Lung (tissue), 12 donors: ENCODE data around the gene PANX1. TPM values are rescaled to one million over a fixed set of nuclear protein-coding genes. Genes with fewer than 3 reads are reported as not detected.

ENCODE experiments used
- ATAC-seq: fragments of 200-7000 bp; cut with Tn5 transposase; one replicate; pipeline ENCODE4 v1.9.1; 2020; ENCODE audit warnings: moderate number of reproducible peaks; ENCODE audit not compliant: insufficient read depth, low FRiP score
- DNase-seq, 3 donors: peaks; one replicate each; pipeline ENCODE4 v3.0.0-alpha.2; 2013 to 2017
- H3K27ac ChIP-seq, 2 donors: one replicate each; pipeline ENCODE4 v1.5.1; 2013; ENCODE audit warnings: mild to moderate bottlenecking in 2 of 2, moderate library complexity in 2 of 2, control low read depth in 1 of 2, inconsistent platforms in 1 of 2, low read depth in 1 of 2, low read length in 1 of 2
- H3K27me3 ChIP-seq, 3 donors: one replicate each; pipeline ENCODE4 v1.5.1; 2013; ENCODE audit warnings: low read length in 2 of 3; ENCODE audit not compliant: control insufficient read depth in 3 of 3, insufficient read depth in 3 of 3
- H3K36me3 ChIP-seq, 4 donors: one replicate each; pipeline ENCODE4 v1.5.1; 2013; ENCODE audit warnings: low read length in 4 of 4, mild to moderate bottlenecking in 1 of 4, moderate library complexity in 1 of 4; ENCODE audit not compliant: control insufficient read depth in 4 of 4, insufficient read depth in 4 of 4
- H3K4me1 ChIP-seq, 5 donors: one replicate each; pipeline ENCODE4 v1.5.1; 2013; ENCODE audit warnings: low read length in 5 of 5, mild to moderate bottlenecking in 2 of 5, moderate library complexity in 1 of 5; ENCODE audit not compliant: control insufficient read depth in 5 of 5, insufficient read depth in 5 of 5
- H3K4me3 ChIP-seq: one replicate; pipeline ENCODE4 v1.5.1; 2013; ENCODE audit warnings: mild to moderate bottlenecking, control low read depth, moderate library complexity
- H3K9ac ChIP-seq, 2 donors: one replicate each; pipeline ENCODE4 v1.5.1; 2013; ENCODE audit warnings: low read length in 2 of 2, control low read depth in 1 of 2; ENCODE audit not compliant: insufficient read depth in 1 of 2
- H3K9me3 ChIP-seq, 4 donors: one replicate each; pipeline ENCODE4 v1.5.1; 2013; ENCODE audit warnings: low read length in 3 of 4, mild to moderate bottlenecking in 1 of 4, moderate library complexity in 1 of 4; ENCODE audit not compliant: control insufficient read depth in 4 of 4, insufficient read depth in 3 of 4
- CTCF ChIP-seq: IDR thresholded peaks from 2 replicates; pipeline ENCODE4 v1.5.1; 2012; ENCODE audit warnings: mild to moderate bottlenecking; ENCODE audit errors: control extremely low read depth, extremely low read depth
- WGBS, 2 donors: extraction: QIAGEN DNeasy Blood & Tissue Kit; methylation state at CpG; one replicate each; pipeline ENCODE4 v1.1.7; 2013; 5-methylcytosine and 5-hydroxymethylcytosine counted together
- polyA plus RNA-seq, 2 donors: library from polyadenylated mRNA; stranded (reverse); fragments of 200-250 nt; gene quantifications; one replicate each; pipeline ENCODE4 v1.2.1, GENCODE V29; 2013
- total RNA-seq, 2 donors: library from RNA; depleted of rRNA in 1 of 2; stranded (reverse); fragments of >200 nt in 1 of 2; gene quantifications; one replicate each; pipeline ENCODE4 v1.2.1, GENCODE V29; 2014 to 2021
- donor health status: control.
- donor health status: control.
- donor health status: Bipolar disorder and iron deficiency.
- donor health status: healthy.
- donor health status: DM: yes; HTN: yes; CAD: no.

Gene PANX1
- total and polyA plus RNA-seq, 4 donors, result 5.9 to 25.7 (median 19.0) TPM

DNA sequence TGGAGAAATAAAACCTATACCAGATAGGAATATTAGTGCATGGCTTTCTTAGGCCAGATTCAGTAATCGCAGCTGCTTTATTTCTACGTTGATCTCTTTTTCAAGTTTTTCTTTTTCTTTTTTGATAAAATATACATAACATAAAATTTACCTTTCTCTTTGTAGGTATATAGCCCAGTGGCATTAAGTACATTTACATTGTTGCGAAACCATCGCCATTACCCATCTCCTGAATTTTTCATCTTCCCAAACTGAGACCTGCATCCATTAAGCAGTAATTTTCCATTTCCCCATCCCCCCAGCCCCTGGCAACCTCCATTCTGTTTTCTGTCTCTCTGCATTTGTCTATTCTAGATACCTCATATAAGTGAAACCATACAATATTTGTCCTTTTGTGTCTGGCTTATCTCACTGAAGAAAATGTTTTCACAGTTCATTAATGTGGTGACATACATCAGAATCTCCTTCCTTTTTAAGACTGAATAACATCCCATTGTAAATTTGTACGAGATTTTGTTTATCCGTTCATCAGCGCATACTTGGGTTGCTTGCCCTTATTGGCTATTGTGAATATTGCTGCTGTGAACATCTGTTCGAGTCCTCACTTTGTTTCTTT, 41.4 kb downstream of the PANX1 start:
- Histone ChIP-seq H3K4me3 (no peak overlapping the region), H3K9me3 (peaks cover 0 to 3% (median 0%) of the 10 kb centered on the region in 4 donors), H3K27me3 (no peaks in the 10 kb centered on the region), H3K36me3 (peaks cover 0 to 5% (median 0%) of the 10 kb centered on the region in 4 donors), H3K4me1 (peaks cover 0 to 24% (median 13%) of the 10 kb centered on the region in 5 donors), H3K9ac (no peak overlapping the region), H3K27ac (no peak overlapping the region)
- DNase-seq, result peak; percentile 28 to 81 (median 69)
- no peak for TF ChIP-seq CTCF
- no peak for ATAC-seq
- 86 to 90% methylated on average over 8 of the region's 8 CpGs for WGBS, 2 donors

DNA sequence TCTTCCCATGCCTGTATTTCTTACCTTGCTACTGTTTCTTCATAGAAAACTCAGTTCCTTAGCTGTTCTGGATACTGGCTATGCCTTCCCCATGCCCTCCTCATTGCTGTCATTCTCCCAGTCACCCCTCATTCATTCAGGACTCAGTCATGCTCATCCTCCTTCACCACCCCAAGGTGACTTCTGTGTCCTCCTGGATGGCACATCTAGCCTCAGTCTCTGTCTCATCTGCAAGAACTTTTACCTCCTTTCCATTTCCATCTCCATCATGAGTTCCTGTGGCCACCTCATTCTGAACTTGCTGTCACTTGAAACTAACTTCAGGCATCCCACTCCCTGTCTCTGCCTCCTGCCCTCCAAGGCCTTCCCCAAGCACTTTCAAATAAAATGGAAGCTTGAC, 42.3 kb downstream of the PANX1 start:
- ATAC-seq (no peak), DNase-seq (no peak)
- TF ChIP-seq CTCF, result no peak
- H3K27me3 ChIP-seq, result no peaks in the 10 kb centered on the region
- H3K9ac ChIP-seq, result no peak overlapping the region
- no peak overlapping the region for H3K27ac ChIP-seq
- peaks cover 0 to 3% (median 0%) of the 10 kb centered on the region in 4 donors for H3K9me3 ChIP-seq
- peaks cover 0 to 5% (median 0%) of the 10 kb centered on the region in 4 donors for H3K36me3 ChIP-seq
- no peak overlapping the region for H3K4me3 ChIP-seq
- H3K4me1 ChIP-seq, result peaks cover 0 to 33% (median 13%) of the 10 kb centered on the region in 5 donors

- WGBS, 2 donors, result 78 to 82% methylated on average over 8 of the region's 8 CpGs
- peaks cover 0 to 5% (median 0%) of the 10 kb centered on the region in 4 donors for H3K36me3 ChIP-seq
- TF ChIP-seq CTCF, result peak; percentile 3
- no peak overlapping the region for H3K27ac ChIP-seq
- H3K9ac ChIP-seq, result no peak overlapping the region
- no peak overlapping the region for H3K4me3 ChIP-seq
- H3K27me3 ChIP-seq, result no peaks in the 10 kb centered on the region
- peaks cover 0 to 34% (median 13%) of the 10 kb centered on the region in 5 donors for H3K4me1 ChIP-seq
- DNase-seq (peak; percentile 41 to 61 (median 54)), ATAC-seq (no peak)
- no peaks in the 10 kb centered on the region for H3K9me3 ChIP-seq
Measured at GRCh38 chr11:94171693-94172440, 43.2 kb downstream of the PANX1 start.
